IPS-18c (cell line): ENCODE data around the gene ABCB11.
"Not testable (repeated sequence)": the region's sequence is repeated elsewhere in the genome, so short reads cannot be mapped to it uniquely, and the experiment has no call there.

Experiments used
- H3K4me3 ChIP-seq: 2 replicates; pipeline ENCODE4 v1.7.0; 2013; ENCODE audit warnings: low read depth, mild to moderate bottlenecking, low read length, moderate library complexity; ENCODE audit not compliant: insufficient read depth
- H3K9me3 ChIP-seq: one replicate; pipeline ENCODE4 v1.6.1; 2013; ENCODE audit warnings: mild to moderate bottlenecking, low read length, moderate library complexity; ENCODE audit not compliant: control insufficient read depth, insufficient read depth

Gene ABCB11

DNA sequence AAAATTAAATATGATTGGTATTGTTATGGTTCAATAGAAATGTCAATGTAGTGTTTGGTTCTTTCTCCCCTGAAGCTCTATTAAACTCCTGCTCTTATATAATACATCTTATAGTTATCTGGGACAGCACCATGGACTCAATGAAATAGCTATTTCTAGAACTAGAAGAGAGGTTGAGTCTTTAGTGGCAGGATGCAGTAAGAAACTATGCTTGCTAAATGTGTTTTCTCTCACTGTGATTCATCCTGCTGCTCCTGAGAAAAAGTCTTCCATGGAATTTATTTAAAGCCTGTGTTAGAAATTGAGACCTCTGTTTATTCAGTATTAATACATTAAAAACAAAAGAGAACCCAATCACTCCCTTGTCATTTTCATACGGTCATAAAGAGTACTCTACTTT, 68.5 kb downstream of the ABCB11 start:
- Histone ChIP-seq H3K4me3 (no peak overlapping the region), H3K9me3 (no peaks in the 10 kb centered on the region)

DNA sequence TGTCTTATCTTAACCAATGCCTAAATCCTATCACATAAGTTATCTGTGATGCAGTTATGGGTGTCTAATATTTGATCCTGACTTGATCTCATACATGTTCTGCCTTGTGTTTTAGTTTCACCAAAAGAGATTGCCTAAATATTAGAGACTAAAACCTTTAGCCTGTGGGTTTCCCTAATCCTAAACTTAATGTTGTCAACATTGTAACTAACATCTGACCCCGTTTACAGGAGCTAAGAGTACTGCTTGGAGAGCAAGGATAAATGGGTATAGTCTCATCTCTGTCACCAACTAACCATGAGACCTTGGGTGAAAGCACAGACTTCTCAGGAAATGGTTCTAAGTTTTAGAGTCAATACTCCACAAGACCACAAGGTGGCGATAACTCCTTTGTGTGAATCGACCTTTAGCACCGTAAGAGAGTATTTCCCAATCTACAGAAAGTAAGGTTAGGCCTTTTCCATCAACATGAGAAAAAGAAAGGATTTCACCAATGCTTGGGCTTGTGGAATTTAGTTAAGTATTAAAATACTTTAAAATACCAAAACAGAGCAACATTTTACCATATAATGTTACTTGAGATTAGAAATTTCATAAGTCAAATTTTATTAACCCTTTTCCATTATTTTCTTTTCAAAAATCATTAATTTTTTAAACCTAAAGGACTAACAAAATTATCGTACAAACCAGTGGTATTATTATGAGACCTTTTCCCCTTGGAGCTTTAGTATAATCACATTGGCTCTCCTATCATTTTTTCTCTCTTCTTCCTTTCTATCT, 69.5 kb downstream of the ABCB11 start:
- Histone ChIP-seq H3K9me3 (no peaks in the 10 kb centered on the region), H3K4me3 (no peak overlapping the region)

DNA sequence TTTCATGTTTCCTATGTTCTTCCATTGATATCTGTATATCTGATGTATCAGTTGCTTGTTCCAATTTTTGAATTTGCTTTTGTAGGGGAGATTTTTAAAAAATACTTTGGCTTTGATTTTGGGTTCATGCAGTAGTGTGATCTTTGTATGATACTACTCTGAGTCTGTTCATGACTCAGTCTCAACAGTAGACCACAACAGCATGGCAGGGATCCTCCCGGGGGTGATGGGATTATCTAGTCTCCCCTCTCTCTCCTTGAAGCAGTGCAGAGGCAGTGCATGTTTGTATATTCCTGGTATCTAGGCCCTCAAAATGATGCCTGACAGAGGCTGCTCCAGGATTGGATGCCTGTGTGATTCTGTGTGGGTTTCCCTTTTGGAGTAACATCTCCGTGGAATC, 74.7 kb downstream of the ABCB11 start:
- no peak overlapping the region for H3K4me3 ChIP-seq
- no peaks in the 10 kb centered on the region for H3K9me3 ChIP-seq

DNA sequence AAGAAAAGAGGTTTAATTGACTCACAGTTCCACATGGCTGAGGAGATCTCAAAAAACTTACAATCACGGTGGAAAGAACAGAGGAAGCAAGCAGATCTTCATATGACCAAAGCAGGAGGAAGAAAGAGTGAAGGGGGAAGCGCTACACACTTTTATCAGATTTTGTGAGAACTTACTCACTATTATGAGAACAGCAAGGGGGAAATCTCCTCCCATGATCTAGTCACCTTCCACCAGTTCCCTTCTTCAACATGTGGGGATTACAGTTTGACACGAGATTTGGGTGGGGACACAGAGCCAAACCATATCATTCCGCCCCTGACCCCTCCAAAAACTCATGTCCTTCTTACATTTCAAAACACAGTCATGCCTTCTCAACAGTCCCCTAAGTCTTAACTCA, 75.8 kb downstream of the ABCB11 start:
- no peaks in the 10 kb centered on the region for H3K9me3 ChIP-seq
- no peak overlapping the region for H3K4me3 ChIP-seq

DNA sequence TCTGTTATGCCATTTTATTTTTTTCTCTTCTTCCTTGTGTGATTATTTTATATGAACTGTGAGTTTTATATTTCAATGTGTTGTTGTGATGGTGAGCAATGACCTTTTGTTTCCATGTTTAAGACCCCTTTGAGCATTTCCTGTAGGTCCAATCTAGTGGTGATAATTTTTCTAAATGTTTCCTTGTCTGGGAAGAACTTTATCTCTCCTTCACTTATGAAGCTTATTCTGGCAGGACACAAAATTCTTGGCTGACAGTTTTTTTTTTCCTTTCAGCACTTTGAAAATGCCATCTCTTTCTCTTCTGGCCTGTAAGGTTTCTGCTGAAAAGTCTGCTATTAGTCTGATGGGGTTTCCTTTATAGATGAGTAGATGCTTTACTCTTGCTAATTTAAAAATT, 76.9 kb downstream of the ABCB11 start:
- H3K9me3 ChIP-seq: no peaks in the 10 kb centered on the region
- H3K4me3 ChIP-seq: no peak overlapping the region

DNA sequence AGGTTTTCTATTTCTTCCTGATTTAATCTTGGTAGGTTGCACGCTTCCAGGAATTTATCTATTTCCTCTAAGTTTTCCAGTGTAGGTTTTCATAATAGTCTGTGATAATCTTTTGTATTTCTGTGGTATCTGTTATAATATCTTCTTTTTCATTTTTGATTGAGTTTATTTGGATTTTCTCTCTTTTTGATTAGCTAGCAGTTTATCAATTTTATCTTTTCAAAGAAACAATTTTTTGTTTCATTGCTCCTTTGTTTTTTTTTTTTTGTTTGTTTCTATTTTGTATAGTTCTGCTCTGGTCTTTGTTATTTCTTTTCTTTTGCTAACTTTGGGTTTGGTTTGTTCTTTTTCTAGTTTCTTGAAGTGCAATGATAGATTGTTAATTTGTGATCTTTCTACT, 78.7 kb downstream of the ABCB11 start:
- no peak overlapping the region for H3K4me3 ChIP-seq
- no peaks in the 10 kb centered on the region for H3K9me3 ChIP-seq

DNA sequence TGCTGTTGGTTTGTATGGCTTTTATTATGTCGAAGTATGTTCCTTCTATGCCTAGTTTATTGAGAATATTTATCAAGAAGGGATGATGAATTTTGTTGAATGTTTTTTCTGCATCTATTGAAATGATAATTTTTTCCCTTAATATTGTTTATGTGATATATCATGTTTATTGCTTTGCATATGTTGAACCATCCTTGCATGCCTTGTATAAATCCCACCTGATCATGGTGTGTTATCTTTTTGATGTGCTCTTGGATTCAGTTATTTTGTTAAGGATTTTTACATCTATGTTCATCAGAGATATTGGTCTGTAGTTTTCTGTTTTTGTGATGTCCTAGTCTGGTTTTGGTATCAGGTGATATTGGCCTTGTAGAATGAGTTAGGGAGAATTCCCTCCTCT, 79.3 kb downstream of the ABCB11 start:
- no peaks in the 10 kb centered on the region for H3K9me3 ChIP-seq

DNA sequence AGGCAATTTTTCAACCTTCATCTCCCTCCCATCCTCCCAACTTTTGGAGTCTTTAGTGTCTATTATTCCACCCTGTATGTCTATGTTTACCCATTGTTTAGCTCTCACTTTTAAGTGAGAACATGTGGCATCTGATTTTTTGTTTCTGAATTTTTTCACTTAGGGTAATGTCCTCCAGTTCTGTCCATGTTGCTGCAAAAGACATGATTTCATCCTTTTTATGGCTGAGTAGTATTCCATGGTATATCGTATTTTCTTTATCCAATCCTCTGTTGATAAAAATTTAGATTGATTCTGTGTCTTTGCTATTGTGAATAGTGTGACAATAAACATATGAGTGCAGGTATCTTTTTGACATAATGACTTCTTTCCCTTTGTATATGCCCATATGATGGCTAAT, 81.8 kb downstream of the ABCB11 start:
- H3K9me3 ChIP-seq: no peaks in the 10 kb centered on the region

More for the DNA sequence above, 79.3 kb downstream of the ABCB11 start:
- H3K4me3 ChIP-seq: no peak overlapping the region

DNA sequence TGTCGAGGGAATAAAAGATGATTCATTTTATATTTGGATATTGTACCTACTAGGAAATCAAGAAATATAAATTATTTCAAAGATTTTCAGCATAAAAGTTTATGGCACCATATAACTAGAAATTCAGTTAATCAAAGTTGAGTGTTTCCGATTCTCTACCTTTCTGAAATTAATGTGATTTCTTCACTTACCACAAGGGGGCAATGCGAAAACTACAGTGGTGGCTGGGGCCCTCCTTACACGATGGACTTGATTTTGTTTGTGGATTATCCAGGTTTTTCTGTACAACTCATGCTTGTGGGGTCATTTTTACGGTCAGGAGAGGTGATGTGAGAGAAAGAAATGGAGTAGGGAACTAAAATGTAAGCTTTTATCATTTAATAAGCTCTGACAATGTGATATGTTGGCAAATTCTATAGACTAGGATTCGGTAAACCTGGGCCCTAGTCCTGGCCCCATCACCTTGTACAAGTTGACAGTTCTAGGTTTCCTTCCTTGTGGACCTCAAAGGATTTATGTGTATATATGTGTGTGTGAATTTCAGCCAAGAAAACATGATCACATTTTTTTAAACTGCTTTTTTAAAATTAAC, 82.4 kb downstream of the ABCB11 start:
- no peak overlapping the region for H3K4me3 ChIP-seq
- no peaks in the 10 kb centered on the region for H3K9me3 ChIP-seq

More for the DNA sequence above, 81.8 kb downstream of the ABCB11 start:
- H3K4me3 ChIP-seq: no peak overlapping the region

DNA sequence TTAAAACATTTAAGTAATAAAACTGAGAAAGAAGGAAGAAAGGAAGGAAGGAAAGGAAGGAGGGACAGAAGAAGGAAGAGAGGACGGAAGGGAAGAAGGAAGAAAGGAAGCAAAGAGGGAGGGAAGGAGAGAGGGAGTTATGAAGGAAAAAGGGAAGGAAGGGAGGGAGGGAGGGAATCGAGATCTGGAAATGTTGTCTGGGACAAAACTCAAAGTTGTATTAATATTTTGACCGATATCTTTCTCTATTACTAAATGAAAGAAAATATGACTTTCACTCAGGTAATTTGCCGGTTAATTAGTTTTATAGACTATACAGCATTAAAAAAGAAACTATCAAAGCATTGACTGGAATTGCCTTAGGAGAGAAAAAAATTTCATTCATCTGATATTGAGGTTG, 85.6 kb downstream of the ABCB11 start:
- Histone ChIP-seq H3K9me3 (no peaks in the 10 kb centered on the region), H3K4me3 (no peak overlapping the region)

DNA sequence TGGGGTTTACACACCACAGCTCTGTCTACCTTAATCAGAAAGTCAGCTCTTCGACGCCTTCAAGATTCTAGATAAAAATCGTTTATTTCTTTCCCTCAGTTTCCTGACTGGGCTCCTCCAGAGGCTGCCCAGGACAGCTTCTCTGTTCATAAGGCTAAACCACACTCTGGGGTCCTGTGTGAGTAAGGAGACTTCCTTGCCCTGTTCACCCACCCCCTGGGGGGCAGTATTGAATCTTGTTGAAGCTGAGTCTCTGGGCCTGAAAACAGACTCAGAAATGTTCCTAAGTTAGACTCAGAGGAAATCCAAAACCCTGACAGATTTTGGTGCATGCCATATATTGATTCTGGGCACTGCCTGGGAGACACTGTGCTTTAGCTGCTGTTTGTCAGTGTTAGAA, 87.1 kb downstream of the ABCB11 start:
- Histone ChIP-seq H3K4me3 (no peak overlapping the region), H3K9me3 (no peaks in the 10 kb centered on the region)

DNA sequence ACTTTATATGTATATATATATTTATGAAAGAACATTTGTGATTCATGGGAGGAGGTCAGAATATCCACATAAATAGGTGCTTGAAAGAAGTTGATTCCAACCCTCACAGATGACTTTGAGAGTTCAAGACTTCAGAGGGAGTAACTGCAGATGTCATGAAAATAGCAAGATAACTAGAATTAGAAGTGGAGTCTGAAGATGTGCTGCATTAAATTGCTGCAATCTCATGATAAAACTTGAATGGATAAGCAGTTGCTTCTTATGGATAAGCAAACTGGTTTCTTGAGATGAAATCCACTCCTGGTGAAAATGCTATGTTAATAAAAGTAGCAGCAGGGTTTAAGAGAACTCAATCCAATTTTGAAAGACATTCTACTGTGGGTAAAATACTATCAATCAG, 89.8 kb downstream of the ABCB11 start:
- Histone ChIP-seq H3K4me3 (no peak overlapping the region), H3K9me3 (no peaks in the 10 kb centered on the region)

DNA sequence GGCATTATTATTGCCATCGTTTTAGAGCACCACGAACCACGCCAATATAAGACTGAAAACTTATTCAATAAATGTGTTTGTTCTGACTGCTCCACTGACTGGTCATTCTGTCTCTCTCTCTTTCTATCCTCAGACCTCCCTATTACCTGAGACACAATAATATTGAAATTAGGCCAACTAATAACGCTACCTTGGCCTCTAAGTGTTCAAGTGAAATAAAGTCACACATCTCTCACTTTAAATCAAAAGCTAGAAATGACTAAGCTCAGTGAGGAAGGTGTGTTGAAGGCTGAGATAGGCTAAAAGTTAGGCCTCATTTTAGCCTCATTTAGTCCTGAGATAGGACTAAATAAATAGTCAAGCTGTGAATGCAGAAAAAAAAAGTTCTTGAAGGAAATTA, 91.2 kb downstream of the ABCB11 start:
- Histone ChIP-seq H3K4me3 (no peak overlapping the region), H3K9me3 (no peaks in the 10 kb centered on the region)

DNA sequence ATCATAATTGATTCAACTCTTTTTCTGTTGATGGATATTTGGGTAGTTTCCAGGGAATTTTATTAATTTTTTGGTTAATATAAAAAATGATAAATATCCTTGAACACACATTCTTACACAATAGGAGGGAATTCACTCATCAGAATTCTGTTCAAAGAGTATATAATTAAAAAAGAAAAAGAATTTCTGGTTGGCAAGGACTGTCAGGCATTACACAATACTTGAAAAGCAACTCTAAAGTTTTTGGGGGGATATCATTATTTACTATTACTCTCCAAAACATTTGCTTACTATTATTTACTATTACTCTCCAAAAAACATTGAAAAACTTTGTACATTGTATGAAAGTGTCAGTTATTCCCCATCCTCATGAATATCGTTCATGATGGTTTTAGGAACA, 92.1 kb downstream of the ABCB11 start:
- H3K9me3 ChIP-seq: no peaks in the 10 kb centered on the region
- no peak overlapping the region for H3K4me3 ChIP-seq

DNA sequence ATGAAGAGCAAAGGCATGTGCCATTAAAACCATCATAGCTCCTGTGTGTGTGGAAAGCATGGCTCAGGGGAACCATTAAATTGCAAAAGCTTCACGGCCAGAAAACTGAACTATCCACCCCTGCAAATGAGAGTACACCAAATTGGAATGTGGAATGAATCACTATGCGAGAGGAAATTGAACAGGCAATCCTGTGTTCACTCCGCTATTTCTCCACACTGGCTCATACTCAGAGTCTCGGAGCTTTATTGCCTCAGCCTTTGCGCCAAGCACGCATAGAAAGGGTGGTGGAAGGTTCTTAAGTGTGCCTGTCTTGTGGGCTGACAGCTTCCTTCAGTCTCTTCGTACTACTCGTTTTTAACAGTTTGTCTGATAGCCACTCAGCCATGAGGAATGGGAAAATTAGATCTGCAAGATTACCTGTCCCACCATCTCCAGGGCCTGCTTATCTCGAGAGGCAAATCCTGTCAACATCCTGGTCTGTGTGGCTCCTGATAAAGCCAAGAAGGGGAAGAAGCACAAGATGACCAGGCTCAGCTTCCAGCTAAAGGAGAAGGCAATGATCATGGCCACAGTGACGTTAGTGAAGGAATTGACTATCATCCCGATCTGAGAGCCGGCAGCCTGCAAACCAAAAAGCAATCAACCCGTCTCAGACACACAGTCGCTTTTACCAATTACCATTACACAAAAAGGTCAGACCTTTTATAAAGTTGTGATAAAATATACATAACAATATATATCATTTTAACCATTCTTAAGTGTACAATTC, 95.1 kb downstream of the ABCB11 start:
- Histone ChIP-seq H3K4me3 (no peak overlapping the region), H3K9me3 (no peaks in the 10 kb centered on the region)

DNA sequence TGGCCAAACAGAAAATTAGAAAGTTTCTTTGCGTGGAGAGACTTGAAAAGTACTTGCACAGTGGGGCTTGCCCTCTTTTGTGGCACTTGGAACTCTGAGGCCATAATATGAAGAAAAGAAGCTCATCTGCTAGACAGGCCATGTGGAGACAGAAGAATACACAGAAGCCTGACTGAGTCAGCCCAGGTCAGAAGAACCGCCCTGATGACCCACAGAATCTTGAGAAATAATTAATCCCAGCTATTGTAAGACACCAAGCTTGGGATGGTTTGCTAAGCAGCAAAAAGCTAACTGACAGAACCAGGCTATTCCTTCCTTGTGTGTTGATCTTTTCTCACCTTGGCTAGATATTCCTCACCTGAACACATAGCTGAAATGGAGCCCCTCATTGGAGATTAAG, 96.3 kb downstream of the ABCB11 start:
- H3K9me3 ChIP-seq: no peaks in the 10 kb centered on the region
- H3K4me3 ChIP-seq: no peak overlapping the region

DNA sequence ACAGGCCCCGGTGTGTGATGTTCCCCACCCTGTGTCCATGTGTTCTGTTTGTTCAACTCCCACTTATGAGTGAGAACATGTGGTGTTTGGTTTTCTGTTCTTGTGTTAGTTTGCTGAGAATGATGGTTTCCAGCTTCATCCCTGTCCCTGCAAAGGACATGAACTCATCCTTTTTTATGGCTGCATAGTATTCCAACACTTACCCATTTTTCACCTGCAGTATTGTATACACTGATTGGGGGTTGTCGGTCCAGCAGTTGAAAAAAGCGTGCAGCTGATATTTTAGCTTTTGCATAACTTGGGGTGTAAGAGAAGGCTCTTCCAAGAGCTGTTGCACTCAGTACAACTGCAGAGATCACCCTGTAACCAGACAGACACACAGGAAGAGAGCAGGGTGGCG, 99.0 kb downstream of the ABCB11 start:
- not testable (repeated sequence) for H3K9me3 ChIP-seq, H3K4me3 ChIP-seq

DNA sequence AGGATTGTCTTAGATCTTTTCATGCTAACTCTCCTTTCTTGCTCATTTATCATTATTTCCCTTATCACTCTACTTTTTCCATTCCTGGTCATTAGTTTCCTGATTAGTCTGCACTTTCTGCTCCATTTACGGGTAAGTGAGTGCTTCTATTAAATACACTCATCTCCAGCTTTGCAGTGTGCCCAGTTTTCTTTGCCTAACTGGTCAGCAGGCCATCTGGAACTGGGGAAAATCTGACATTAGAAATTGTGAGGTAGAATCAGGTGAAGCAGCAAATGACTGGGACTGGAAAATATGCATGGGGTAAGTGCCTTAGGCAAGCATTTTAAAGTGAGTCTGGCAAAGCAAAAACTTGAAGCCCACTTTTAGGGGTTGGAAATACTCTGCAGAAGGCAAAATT, 100.9 kb downstream of the ABCB11 start:
- Histone ChIP-seq H3K9me3 (no peaks in the 10 kb centered on the region), H3K4me3 (no peak overlapping the region)
